Mesothelial cell of epicardium (in vitro differentiated cells): ENCODE results near the gene FABP6. TPM values are rescaled to one million over a fixed set of nuclear protein-coding genes. Genes with fewer than 3 reads are reported as not detected.

Source experiments
- DNase-seq, 2 experiments: peaks; one replicate each; pipeline ENCODE4 v3.0.0; 2021; ENCODE audit warnings: low spot score in 2 of 2; ENCODE audit not compliant: unreplicated experiment in 2 of 2
- H3K27ac Mint-ChIP-seq: 2 replicates; pipeline ENCODE4 v1.8.0; 2021; ENCODE audit warnings: mixed read lengths
- H3K27me3 Mint-ChIP-seq: 2 replicates; pipeline ENCODE4 v1.8.0; 2021; ENCODE audit warnings: low read depth, mixed read lengths
- H3K36me3 Mint-ChIP-seq: 2 replicates; pipeline ENCODE4 v1.8.0; 2021; ENCODE audit warnings: mixed read lengths
- H3K4me1 Mint-ChIP-seq: 2 replicates; pipeline ENCODE4 v1.8.0; 2021; ENCODE audit warnings: mixed read lengths
- H3K4me3 Mint-ChIP-seq: 2 replicates; pipeline ENCODE4 v1.8.0; 2021; ENCODE audit warnings: mild to moderate bottlenecking, moderate library complexity, mixed read lengths
- H3K9me3 Mint-ChIP-seq: 2 replicates; pipeline ENCODE4 v1.8.0; 2021; ENCODE audit warnings: mixed read lengths
- total RNA-seq: library from RNA; stranded (reverse); gene quantifications from 3 replicates; pipeline ENCODE4 v1.2.1, GENCODE V29; 2021
- TF ChIP-seq, protein P1 (sequence below): fragments of 200-600 bp; sonication (generic); IDR thresholded peaks from one replicate; pipeline ENCODE4 v1.5.0; 2021; ENCODE audit warnings: antibody characterized with exemption; ENCODE audit not compliant: unreplicated experiment

Gene FABP6
- total RNA-seq, 1 donor from 2014 or later, result not detected

DNA sequence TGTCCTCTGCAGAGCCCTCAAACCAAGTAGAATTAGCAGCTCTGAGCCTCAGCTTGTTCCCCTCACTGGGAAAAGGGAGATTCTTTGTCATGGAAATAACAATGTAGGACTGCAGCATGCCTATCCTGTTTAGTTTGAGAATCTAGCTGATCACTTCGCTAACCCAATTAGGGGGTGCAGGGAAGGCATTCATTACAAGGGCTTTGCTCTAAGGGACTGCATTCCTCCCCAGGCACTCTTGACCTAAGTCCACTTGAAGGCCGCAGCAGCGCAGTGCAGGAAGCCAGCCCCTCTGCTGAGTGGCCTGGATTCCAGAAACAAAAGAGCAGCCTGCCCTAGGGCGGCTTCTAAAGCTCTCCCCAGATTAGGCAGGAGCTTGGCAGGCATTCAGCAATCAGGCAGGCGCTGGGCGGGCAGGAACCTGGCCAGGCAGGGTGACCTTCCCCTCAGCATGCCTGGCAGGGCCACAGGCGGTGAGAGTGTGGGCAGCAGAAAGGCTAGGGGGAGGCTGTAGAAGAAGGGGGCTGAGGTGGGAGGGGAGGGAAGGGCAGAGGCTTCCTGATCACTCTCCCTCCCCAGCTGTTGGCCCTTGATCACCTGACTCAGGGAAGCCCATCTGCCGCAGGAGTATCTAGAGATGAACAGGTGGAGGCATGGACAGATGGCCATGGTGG is 58.2 kb downstream of the FABP6 start:
- peak overlapping the region; percentile 89 for H3K27ac Mint-ChIP-seq
- H3K27me3 Mint-ChIP-seq, result no peaks in the 10 kb centered on the region
- H3K4me3 Mint-ChIP-seq, result no peak overlapping the region
- no peaks in the 10 kb centered on the region for H3K9me3 Mint-ChIP-seq
- H3K36me3 Mint-ChIP-seq, result no peaks in the 10 kb centered on the region
- H3K4me1 Mint-ChIP-seq, result peaks cover 21% of the 10 kb centered on the region
- DNase-seq, result no peak
- TF ChIP-seq, protein P1, sequence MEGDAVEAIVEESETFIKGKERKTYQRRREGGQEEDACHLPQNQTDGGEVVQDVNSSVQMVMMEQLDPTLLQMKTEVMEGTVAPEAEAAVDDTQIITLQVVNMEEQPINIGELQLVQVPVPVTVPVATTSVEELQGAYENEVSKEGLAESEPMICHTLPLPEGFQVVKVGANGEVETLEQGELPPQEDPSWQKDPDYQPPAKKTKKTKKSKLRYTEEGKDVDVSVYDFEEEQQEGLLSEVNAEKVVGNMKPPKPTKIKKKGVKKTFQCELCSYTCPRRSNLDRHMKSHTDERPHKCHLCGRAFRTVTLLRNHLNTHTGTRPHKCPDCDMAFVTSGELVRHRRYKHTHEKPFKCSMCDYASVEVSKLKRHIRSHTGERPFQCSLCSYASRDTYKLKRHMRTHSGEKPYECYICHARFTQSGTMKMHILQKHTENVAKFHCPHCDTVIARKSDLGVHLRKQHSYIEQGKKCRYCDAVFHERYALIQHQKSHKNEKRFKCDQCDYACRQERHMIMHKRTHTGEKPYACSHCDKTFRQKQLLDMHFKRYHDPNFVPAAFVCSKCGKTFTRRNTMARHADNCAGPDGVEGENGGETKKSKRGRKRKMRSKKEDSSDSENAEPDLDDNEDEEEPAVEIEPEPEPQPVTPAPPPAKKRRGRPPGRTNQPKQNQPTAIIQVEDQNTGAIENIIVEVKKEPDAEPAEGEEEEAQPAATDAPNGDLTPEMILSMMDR, result no peak

Other genes with a start within 250 kb of the FABP6 start
- 36.7 to 38.3 TPM (median 38.3 TPM) in 3 replicates for gene TTC1, start 220.4 kb upstream of the FABP6 start, total RNA-seq
- 29.5 to 32.5 TPM (median 30.9 TPM) in 3 replicates for gene PWWP2A, start 110.1 kb upstream of the FABP6 start, total RNA-seq
- gene CCNJL, start 83.1 kb downstream of the FABP6 start, total RNA-seq, result 8.2 to 9.7 TPM (median 8.9 TPM) in 3 replicates
- gene C1QTNF2, start 141.1 kb downstream of the FABP6 start, total RNA-seq, result 1.3 to 1.8 TPM (median 1.4 TPM) in 3 replicates
- gene FAM200C, start 170.5 kb downstream of the FABP6 start, total RNA-seq, result 5.8 to 6.6 TPM (median 6.0 TPM) in 3 replicates
- gene SLU7, start 189.6 kb downstream of the FABP6 start, total RNA-seq, result 35.8 to 39.0 TPM (median 36.9 TPM) in 3 replicates
- 42.6 to 43.3 TPM (median 42.7 TPM) in 3 replicates for gene PTTG1, start 192.3 kb downstream of the FABP6 start, total RNA-seq